Measurements from ENCODE around the gene SLC25A33. TPM values are rescaled to one million over a fixed set of nuclear protein-coding genes. Genes with fewer than 3 reads are reported as not detected.

The SLC25A33 gene
- total RNA-seq, 1 experiment from 2014 or later, result 9.2 TPM

- POLR2A ChIA-PET, result no interaction called here
- no peaks in the 10 kb centered on the region for H3K27me3 Mint-ChIP-seq (ENCODE audit: low read depth)
- H3K27ac Mint-ChIP-seq, result peak overlapping the region; percentile 38; the same call in 1 of the 2 replicates
- TF ChIP-seq ZNF232 (CRISPR knock-in tag; IDR thresholded peaks at IDR 0.05), result no peak
- no peak for TF ChIP-seq GRHL2 (CRISPR knock-in tag; IDR thresholded peaks at IDR 0.05; ENCODE audit: insufficient replicate concordance, severe bottlenecking)
- no peak for TF ChIP-seq MXD4 (CRISPR knock-in tag; IDR thresholded peaks at IDR 0.05; ENCODE audit: borderline replicate concordance)
- no peak for TF ChIP-seq NFE2L1 (CRISPR knock-in tag; IDR thresholded peaks at IDR 0.05)
- no peak for TF ChIP-seq FOXP1 (CRISPR knock-in tag; IDR thresholded peaks at IDR 0.05; ENCODE audit: borderline replicate concordance)
- no peak for TF ChIP-seq RELA (CRISPR knock-in tag; IDR thresholded peaks at IDR 0.05; ENCODE audit: borderline replicate concordance)
- TF ChIP-seq, protein P1, sequence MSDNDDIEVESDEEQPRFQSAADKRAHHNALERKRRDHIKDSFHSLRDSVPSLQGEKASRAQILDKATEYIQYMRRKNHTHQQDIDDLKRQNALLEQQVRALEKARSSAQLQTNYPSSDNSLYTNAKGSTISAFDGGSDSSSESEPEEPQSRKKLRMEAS (CRISPR knock-in tag; IDR thresholded peaks at IDR 0.05), result no peak
- TF ChIP-seq TP53 (CRISPR knock-in tag; IDR thresholded peaks at IDR 0.05), result no peak
- TF ChIP-seq, protein P2, sequence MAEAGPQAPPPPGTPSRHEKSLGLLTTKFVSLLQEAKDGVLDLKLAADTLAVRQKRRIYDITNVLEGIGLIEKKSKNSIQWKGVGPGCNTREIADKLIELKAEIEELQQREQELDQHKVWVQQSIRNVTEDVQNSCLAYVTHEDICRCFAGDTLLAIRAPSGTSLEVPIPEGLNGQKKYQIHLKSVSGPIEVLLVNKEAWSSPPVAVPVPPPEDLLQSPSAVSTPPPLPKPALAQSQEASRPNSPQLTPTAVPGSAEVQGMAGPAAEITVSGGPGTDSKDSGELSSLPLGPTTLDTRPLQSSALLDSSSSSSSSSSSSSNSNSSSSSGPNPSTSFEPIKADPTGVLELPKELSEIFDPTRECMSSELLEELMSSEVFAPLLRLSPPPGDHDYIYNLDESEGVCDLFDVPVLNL (CRISPR knock-in tag; IDR thresholded peaks at IDR 0.05; ENCODE audit: borderline replicate concordance, low read depth), result no peak
- H3K9me3 Mint-ChIP-seq, result no peaks in the 10 kb centered on the region
- CTCF ChIA-PET, result interaction anchor here (0.7 to 0.8 kb wide), 2 partner anchors 35 to 59 kb away, joined by 3 to 4 read pairs; no protein-coding TSS in a partner anchor
- H3K4me3 Mint-ChIP-seq, result no peak overlapping the region
- DNase-seq (ENCODE audit: low spot score), result no peak
- H3K36me3 Mint-ChIP-seq, result peaks cover 47% of the 10 kb centered on the region
- no peaks in the 10 kb centered on the region for H3K4me1 Mint-ChIP-seq
- ATAC-seq, result no peak
These were observed 41.7 kb downstream of the SLC25A33 start for GRCh38 chr1:9580942-9581341.

DNA sequence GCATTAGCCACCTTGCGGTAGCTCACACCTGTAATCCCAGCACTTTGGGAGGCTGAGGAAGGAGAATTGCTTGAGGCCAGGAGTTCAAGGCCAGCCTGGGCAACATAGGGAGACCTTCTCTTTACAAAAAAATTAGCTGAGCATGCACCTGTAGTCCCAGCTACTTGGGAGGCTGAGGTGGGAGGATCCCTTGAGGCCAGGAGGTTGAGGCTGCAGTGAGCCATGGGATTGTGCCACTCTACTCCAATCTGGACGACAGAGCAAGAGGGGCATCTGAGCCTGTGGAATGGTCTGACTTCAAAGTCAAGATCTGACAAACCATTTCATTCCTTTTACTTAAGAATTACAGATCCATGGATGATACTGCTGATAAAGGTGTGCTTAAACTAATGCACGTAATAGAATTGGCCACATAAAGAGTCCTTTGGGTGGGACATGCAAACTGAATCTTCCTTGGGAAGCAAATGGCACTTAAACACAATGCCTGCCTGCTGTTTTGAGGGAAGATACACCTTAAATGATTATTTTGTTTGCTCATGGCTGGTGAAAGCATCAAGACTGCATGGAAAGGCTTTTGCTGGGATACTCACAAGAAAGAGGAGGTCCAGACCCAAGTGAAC is 47.0 kb downstream of the SLC25A33 start:
- H3K27ac Mint-ChIP-seq, result no peak overlapping the region
- DNase-seq (ENCODE audit: low spot score) (no peak), ATAC-seq (no peak)
- ChIA-PET CTCF (interaction anchor here (0.6 to 1.1 kb wide), 2 partner anchors 16 to 273 kb away, joined by 3 to 5 read pairs; no protein-coding TSS in a partner anchor), POLR2A (no interaction called here)
- no peaks in the 10 kb centered on the region for H3K9me3 Mint-ChIP-seq
- H3K27me3 Mint-ChIP-seq (ENCODE audit: low read depth), result no peaks in the 10 kb centered on the region
- H3K4me3 Mint-ChIP-seq, result no peak overlapping the region
- peaks cover 18% of the 10 kb centered on the region for H3K4me1 Mint-ChIP-seq
- TF ChIP-seq JAZF1 (CRISPR knock-in tag; IDR thresholded peaks at IDR 0.05), result no peak
- TF ChIP-seq TEAD4 (CRISPR knock-in tag; IDR thresholded peaks at IDR 0.05), result no peak
- TF ChIP-seq, protein P1 (CRISPR knock-in tag; IDR thresholded peaks at IDR 0.05), result no peak
- TF ChIP-seq ZNF121 (CRISPR knock-in tag; IDR thresholded peaks at IDR 0.05), result no peak
- no peak for TF ChIP-seq ZNF416 (CRISPR knock-in tag; IDR thresholded peaks at IDR 0.05)
- TF ChIP-seq ZNF263 (CRISPR knock-in tag; IDR thresholded peaks at IDR 0.05; ENCODE audit: low read depth), result no peak
- no peak for TF ChIP-seq FOXK1 (CRISPR knock-in tag; IDR thresholded peaks at IDR 0.05)
- no peak for TF ChIP-seq MXD4 (CRISPR knock-in tag; IDR thresholded peaks at IDR 0.05; ENCODE audit: borderline replicate concordance)
- no peak for TF ChIP-seq TP53 (CRISPR knock-in tag; IDR thresholded peaks at IDR 0.05)
- no peak for TF ChIP-seq GTF2I (CRISPR knock-in tag; conservative IDR thresholded peaks at IDR 0.05)
- TF ChIP-seq, protein P3, sequence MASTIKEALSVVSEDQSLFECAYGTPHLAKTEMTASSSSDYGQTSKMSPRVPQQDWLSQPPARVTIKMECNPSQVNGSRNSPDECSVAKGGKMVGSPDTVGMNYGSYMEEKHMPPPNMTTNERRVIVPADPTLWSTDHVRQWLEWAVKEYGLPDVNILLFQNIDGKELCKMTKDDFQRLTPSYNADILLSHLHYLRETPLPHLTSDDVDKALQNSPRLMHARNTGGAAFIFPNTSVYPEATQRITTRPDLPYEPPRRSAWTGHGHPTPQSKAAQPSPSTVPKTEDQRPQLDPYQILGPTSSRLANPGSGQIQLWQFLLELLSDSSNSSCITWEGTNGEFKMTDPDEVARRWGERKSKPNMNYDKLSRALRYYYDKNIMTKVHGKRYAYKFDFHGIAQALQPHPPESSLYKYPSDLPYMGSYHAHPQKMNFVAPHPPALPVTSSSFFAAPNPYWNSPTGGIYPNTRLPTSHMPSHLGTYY (CRISPR knock-in tag; IDR thresholded peaks at IDR 0.05), result no peak
- TF ChIP-seq ZNF281 (CRISPR knock-in tag; IDR thresholded peaks at IDR 0.05), result no peak
- TF ChIP-seq ZNF219 (CRISPR knock-in tag; IDR thresholded peaks at IDR 0.05; ENCODE audit: borderline replicate concordance), result no peak
- TF ChIP-seq NFYB (CRISPR knock-in tag; conservative IDR thresholded peaks at IDR 0.05; ENCODE audit: low read depth), result no peak
- TF ChIP-seq FOXJ3 (CRISPR knock-in tag; IDR thresholded peaks at IDR 0.05; ENCODE audit: borderline replicate concordance), result no peak
- no peak for TF ChIP-seq PRRX2 (CRISPR knock-in tag; IDR thresholded peaks at IDR 0.05)
- TF ChIP-seq USF1 (CRISPR knock-in tag; IDR thresholded peaks at IDR 0.05), result no peak
- TF ChIP-seq IRF2 (CRISPR knock-in tag; IDR thresholded peaks at IDR 0.05; ENCODE audit: borderline replicate concordance, low read depth), result no peak
- TF ChIP-seq SOX15 (CRISPR knock-in tag; IDR thresholded peaks at IDR 0.05), result no peak
- TF ChIP-seq ZNF232 (CRISPR knock-in tag; IDR thresholded peaks at IDR 0.05), result no peak
- peaks cover 19% of the 10 kb centered on the region for H3K36me3 Mint-ChIP-seq

Data from WTC11 (cell line).